CD4-positive, alpha-beta T cell (primary cell): Measurements from ENCODE around the gene CLSTN2. TPM values are rescaled to one million over a fixed set of nuclear protein-coding genes. Genes with fewer than 3 reads are reported as not detected.

ENCODE experiments used
- ATAC-seq: fragments of 200-7000 bp; cut with Tn5 transposase; one replicate; pipeline ENCODE4 v1.10.0; 2022; ENCODE audit warnings: mild to moderate bottlenecking; ENCODE audit not compliant: poor library complexity
- CTCF ChIA-PET: fragments of 350-600 bp; sonication (Branson Sonifier 250); formaldehyde crosslinking; loops from one replicate; lab custom pipeline; 2021; ENCODE audit warnings: antibody characterized with exemption, inconsistent platforms; lab: Charles Lee
- POLR2A ChIA-PET: fragments of 350-600 bp; sonication (Branson Sonifier 250); formaldehyde crosslinking; loops from one replicate; lab custom pipeline; 2021; ENCODE audit warnings: antibody characterized with exemption, inconsistent platforms; lab: Charles Lee
- DNase-seq, 14 experiments: peaks; one replicate each; pipeline ENCODE4 v3.0.0-alpha.2; 2013 to 2020; ENCODE audit warnings: mixed read lengths in 2 of 14
- H3K27ac ChIP-seq, 2 donors: one replicate each; pipeline versions ENCODE4 v1.5.1 to v1.7.0; 2013; ENCODE audit warnings: low read length in 2 of 2, low read depth in 1 of 2, mild to moderate bottlenecking in 1 of 2
- H3K27me3 ChIP-seq, 2 experiments: 1 replicate in 1 of 2; 2 replicates in 1 of 2; pipeline versions ENCODE4 v1.6.1 to v1.7.0; 2013; ENCODE audit warnings: low read length in 2 of 2, control low read depth in 1 of 2, mild to moderate bottlenecking in 1 of 2, moderate library complexity in 1 of 2; ENCODE audit not compliant: insufficient read depth in 2 of 2, control insufficient read depth in 1 of 2
- H3K36me3 ChIP-seq: one replicate; pipeline ENCODE4 v1.6.1; 2013; ENCODE audit warnings: low read length, control low read depth; ENCODE audit not compliant: insufficient read depth
- H3K4me1 ChIP-seq: one replicate; pipeline ENCODE4 v1.6.1; 2013; ENCODE audit warnings: low read length, control low read depth; ENCODE audit not compliant: insufficient read depth
- H3K4me3 ChIP-seq: one replicate; pipeline ENCODE4 v1.5.1; 2013; ENCODE audit warnings: mild to moderate bottlenecking, low read length, moderate library complexity
- H3K9me3 ChIP-seq, 2 experiments: 1 replicate in 1 of 2; 2 replicates in 1 of 2; pipeline versions ENCODE4 v1.6.1 to v1.7.0; 2013; ENCODE audit warnings: low read length in 2 of 2, mild to moderate bottlenecking in 2 of 2, control low read depth in 1 of 2, moderate library complexity in 1 of 2; ENCODE audit not compliant: control insufficient read depth in 1 of 2, insufficient read depth in 1 of 2
- H3K27ac Mint-ChIP-seq: one replicate; pipeline ENCODE4 v1.8.0; 2020; ENCODE audit warnings: mixed read lengths
- H3K27me3 Mint-ChIP-seq: one replicate; pipeline ENCODE4 v1.8.0; 2021; ENCODE audit warnings: mixed read lengths
- H3K36me3 Mint-ChIP-seq: one replicate; pipeline ENCODE4 v1.8.0; 2021; ENCODE audit warnings: low read depth, mixed read lengths
- H3K4me1 Mint-ChIP-seq: one replicate; pipeline ENCODE4 v1.8.0; 2021; ENCODE audit warnings: low read depth, mixed read lengths
- H3K4me3 Mint-ChIP-seq: one replicate; pipeline ENCODE4 v1.8.0; 2020; ENCODE audit warnings: mild to moderate bottlenecking, mixed read lengths
- H3K9me3 Mint-ChIP-seq: one replicate; pipeline ENCODE4 v1.8.0; 2020; ENCODE audit warnings: mixed read lengths
- CTCF ChIP-seq: fragments of 200-600 bp; IDR thresholded peaks from one replicate; pipeline ENCODE4 v1.8.0; 2022; ENCODE audit warnings: antibody characterized with exemption, mild to moderate bottlenecking
- intact Hi-C, 2 experiments: fragments of 100-400 bp; cut with DNase I in 1 of 2; cut with micrococcal nuclease in 1 of 2; formaldehyde crosslinking; loops; one replicate each; pipeline versions ENCODE4 v1.15.1 to v1.9.0; 2023 to 2025; cut with DNase I, micrococcal nuclease
- total RNA-seq, 174 experiments: library from RNA in 2 of 174; stranded (reverse) in 2 of 174; gene quantifications; one replicate each; pipeline ENCODE4 v1.2.3 and lab custom pipeline; 2021 to 2026

The CLSTN2 gene
- total RNA-seq, 2 experiments from 2014 or later = not detected

- H3K4me3 ChIP-seq = no peak overlapping the region
- intact Hi-C loops = no loop called here
- ATAC-seq = no peak
- Mint-ChIP-seq H3K9me3 (no peaks in the 10 kb centered on the region), H3K4me1 (no peaks in the 10 kb centered on the region), H3K4me3 (no peak overlapping the region), H3K27me3 (peaks cover 6% of the 10 kb centered on the region), H3K36me3 (no peaks in the 10 kb centered on the region), H3K27ac (no peak overlapping the region)
- H3K4me1 ChIP-seq = no peaks in the 10 kb centered on the region
- ChIA-PET POLR2A (no interaction called here), CTCF (no interaction called here)
- DNase-seq = no peak
- no peak for TF ChIP-seq CTCF
- H3K9me3 ChIP-seq = no peaks in the 10 kb centered on the region
- no peak overlapping the region for H3K27ac ChIP-seq
- no peaks in the 10 kb centered on the region for H3K36me3 ChIP-seq
- no peaks in the 10 kb centered on the region for H3K27me3 ChIP-seq
Observed at GRCh38 chr3:140424211-140424610, 489.2 kb downstream of the CLSTN2 start.

- intact Hi-C loops = no loop called here
- no peak overlapping the region for H3K4me3 ChIP-seq
- CTCF ChIA-PET = no interaction called here
Observed at GRCh38 chr3:140424726-140425125, 489.7 kb downstream of the CLSTN2 start.

GRCh38 chr3:140427786-140428185, 492.8 kb downstream of the CLSTN2 start:
- Mint-ChIP-seq H3K27me3 (peaks cover 7% of the 10 kb centered on the region), H3K9me3 (no peaks in the 10 kb centered on the region), H3K36me3 (no peaks in the 10 kb centered on the region), H3K4me3 (no peak overlapping the region), H3K27ac (no peak overlapping the region), H3K4me1 (no peaks in the 10 kb centered on the region)
- no peak for ATAC-seq
- no peak for TF ChIP-seq CTCF
- ChIA-PET POLR2A (no interaction called here), CTCF (no interaction called here)
- Histone ChIP-seq H3K9me3 (no peaks in the 10 kb centered on the region), H3K4me3 (no peak overlapping the region), H3K27me3 (no peaks in the 10 kb centered on the region), H3K4me1 (no peaks in the 10 kb centered on the region), H3K36me3 (no peaks in the 10 kb centered on the region), H3K27ac (no peak overlapping the region)
- no peak for DNase-seq
- intact Hi-C loops = no loop called here

More at GRCh38 chr3:140424726-140425125, 489.7 kb downstream of the CLSTN2 start:
- H3K36me3 Mint-ChIP-seq = no peaks in the 10 kb centered on the region
- no peaks in the 10 kb centered on the region for H3K9me3 Mint-ChIP-seq
- ATAC-seq (no peak), DNase-seq (no peak)
- no peaks in the 10 kb centered on the region for H3K4me1 Mint-ChIP-seq
- H3K4me3 Mint-ChIP-seq = no peak overlapping the region
- POLR2A ChIA-PET = no interaction called here
- Histone ChIP-seq H3K27ac (no peak overlapping the region), H3K4me1 (no peaks in the 10 kb centered on the region), H3K36me3 (no peaks in the 10 kb centered on the region), H3K9me3 (no peaks in the 10 kb centered on the region), H3K27me3 (no peaks in the 10 kb centered on the region)
- H3K27ac Mint-ChIP-seq = no peak overlapping the region
- no peak for TF ChIP-seq CTCF
- H3K27me3 Mint-ChIP-seq = peaks cover 6% of the 10 kb centered on the region
